ENCODE measurements around the gene FBXL3. TPM values are rescaled to one million over a fixed set of nuclear protein-coding genes. Genes with fewer than 3 reads are reported as not detected.

Gene FBXL3, protein sequence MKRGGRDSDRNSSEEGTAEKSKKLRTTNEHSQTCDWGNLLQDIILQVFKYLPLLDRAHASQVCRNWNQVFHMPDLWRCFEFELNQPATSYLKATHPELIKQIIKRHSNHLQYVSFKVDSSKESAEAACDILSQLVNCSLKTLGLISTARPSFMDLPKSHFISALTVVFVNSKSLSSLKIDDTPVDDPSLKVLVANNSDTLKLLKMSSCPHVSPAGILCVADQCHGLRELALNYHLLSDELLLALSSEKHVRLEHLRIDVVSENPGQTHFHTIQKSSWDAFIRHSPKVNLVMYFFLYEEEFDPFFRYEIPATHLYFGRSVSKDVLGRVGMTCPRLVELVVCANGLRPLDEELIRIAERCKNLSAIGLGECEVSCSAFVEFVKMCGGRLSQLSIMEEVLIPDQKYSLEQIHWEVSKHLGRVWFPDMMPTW
- total RNA-seq (10 to 100 TPM; 94.2 to 96.2 TPM), polyA plus RNA-seq (10 to 100 TPM; 53.7 to 67.3 TPM)

DNA sequence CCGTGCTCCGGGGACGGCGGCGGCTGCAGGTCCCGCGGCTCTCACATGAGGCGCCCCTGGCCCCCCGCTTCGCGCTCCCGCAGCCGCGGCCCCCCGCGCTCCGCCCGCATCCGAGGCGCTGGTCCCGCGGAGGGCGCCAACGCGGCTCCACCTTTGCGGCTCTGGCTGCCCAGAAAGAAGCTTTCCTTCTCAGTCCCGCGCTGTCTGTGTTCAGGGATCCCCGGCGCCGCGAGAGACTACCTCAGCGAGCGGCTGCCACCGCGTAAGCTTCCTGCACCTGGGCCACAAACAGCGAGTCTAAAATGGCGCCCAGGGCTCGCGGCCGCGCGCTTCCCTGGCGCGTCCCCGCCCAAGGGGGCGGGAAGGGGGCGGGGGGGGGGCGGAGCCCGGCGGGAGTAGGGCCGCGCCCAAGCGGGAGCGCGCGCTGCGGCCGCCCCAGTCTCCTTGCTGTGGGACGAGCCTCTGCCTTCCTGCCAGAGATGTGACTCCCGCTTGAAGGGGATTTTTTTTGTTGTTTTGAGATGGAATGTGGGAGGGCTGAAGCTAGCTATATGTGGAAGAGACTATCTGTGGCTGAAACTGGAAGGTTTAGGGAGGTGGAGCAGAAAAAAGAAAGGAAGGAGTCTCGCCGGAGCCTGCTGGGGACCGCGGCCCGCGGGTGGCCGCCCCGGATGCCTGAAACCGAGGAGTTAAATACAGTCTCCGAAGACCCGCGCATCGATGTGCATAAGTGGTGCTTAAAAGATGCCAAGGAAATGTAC lies at the start of gene FBXL3:
Gene FBXL3, minus strand, starts transcription at position 299 of the 761 bp plus-strand sequence. CDS start 5,299 bp downstream, outside the sequence.
- peak within 1 kb of the TSS; percentile 96 to 100 (median 99) for H3K4me3 Mint-ChIP-seq
- ChIA-PET POLR2A (ENCODE audit: partially characterized antibody) (interaction anchor here (0.9 to 5.0 kb wide), 25 partner anchors 10 to 1701 kb away, joined by 3 to 204 read pairs (median 6); partner anchors contain the start of genes CLN5, KCTD12, MYCBP2 and SLAIN1), CTCF (ENCODE audit: partially characterized antibody) (interaction anchor here (0.7 to 4.0 kb wide), 7 partner anchors 10 to 47 kb away, joined by 3 to 23 read pairs (median 6); partner anchors contain the start of gene CLN5)
- peaks cover 29 to 62% (median 46%) of the 10 kb centered on the region in 4 donors for H3K4me1 Mint-ChIP-seq
- H3K4me3 ChIP-seq (ENCODE audit: low read length in 2 of 2) = peak within 1 kb of the TSS; percentile 66 to 86
- H3K27me3 Mint-ChIP-seq = no peaks in the 10 kb centered on the region
- H3K9me3 ChIP-seq (ENCODE audit: control insufficient read depth in 1 of 2, low read length in 2 of 2) = no peaks in the 10 kb centered on the region
- H3K36me3 ChIP-seq (ENCODE audit: insufficient read depth, low read length) = no peaks in the 10 kb centered on the region
- peaks cover 48% of the 10 kb centered on the region for H3K4me1 ChIP-seq (ENCODE audit: insufficient read depth, low read length)
- peak within 1 kb of the TSS; percentile 80 to 99 (median 97) for H3K27ac Mint-ChIP-seq
- no peaks in the 10 kb centered on the region for H3K9me3 Mint-ChIP-seq
- peaks cover 0 to 34% of the 10 kb centered on the region in 2 donors for H3K36me3 Mint-ChIP-seq
- DNase-seq = peak; percentile 83 to 87 (median 87)
- no peaks in the 10 kb centered on the region for H3K27me3 ChIP-seq (ENCODE audit: insufficient read depth, low read length)
- intact Hi-C loops (cut with micrococcal nuclease) = loop anchor here (1.0 to 10.0 kb wide), 4 partner anchors 35 to 1392 kb away; partner anchors contain the start of genes CLN5 and LMO7
- peak within 1 kb of the TSS; percentile 94 for H3K27ac ChIP-seq (ENCODE audit: low read depth, low read length)

DNA sequence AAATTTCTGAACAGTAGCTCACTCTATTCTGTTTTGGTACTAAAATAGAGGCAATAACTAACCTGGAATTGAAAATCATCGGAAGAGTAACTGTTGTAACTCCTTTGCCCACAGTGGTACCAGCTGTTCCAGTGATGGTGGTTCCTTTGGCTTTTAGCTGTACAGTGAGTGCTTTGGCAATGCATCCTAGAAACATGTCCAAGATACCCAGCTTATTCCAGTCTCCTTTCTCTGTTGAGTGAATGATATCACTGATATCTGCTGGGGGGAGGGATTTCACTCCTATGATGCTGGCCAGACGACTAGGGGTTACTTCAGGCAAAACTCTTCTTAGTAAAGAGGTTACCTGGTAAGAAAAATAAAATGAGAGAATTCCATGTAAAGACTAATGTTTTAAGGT lies 40.6 kb upstream of the FBXL3 start:
- Mint-ChIP-seq H3K9me3 (no peaks in the 10 kb centered on the region), H3K4me1 (peaks cover 0 to 3% (median under 1%) of the 10 kb centered on the region in 4 donors), H3K27me3 (no peaks in the 10 kb centered on the region), H3K4me3 (no peak overlapping the region), H3K27ac (no peak overlapping the region), H3K36me3 (peaks cover 50 to 75% of the 10 kb centered on the region in 2 donors)
- no peaks in the 10 kb centered on the region for H3K9me3 ChIP-seq (ENCODE audit: control insufficient read depth in 1 of 2, low read length in 2 of 2)
- ChIA-PET CTCF (ENCODE audit: partially characterized antibody) (no interaction called here), POLR2A (ENCODE audit: partially characterized antibody) (no interaction called here)
- H3K27ac ChIP-seq (ENCODE audit: low read depth, low read length) = no peak overlapping the region
- H3K36me3 ChIP-seq (ENCODE audit: insufficient read depth, low read length) = peaks cover 57% of the 10 kb centered on the region
- no peak overlapping the region for H3K4me3 ChIP-seq (ENCODE audit: low read length in 2 of 2)
- no peaks in the 10 kb centered on the region for H3K4me1 ChIP-seq (ENCODE audit: insufficient read depth, low read length)
- intact Hi-C loops (cut with micrococcal nuclease) = no loop called here
- no peak for DNase-seq
- no peaks in the 10 kb centered on the region for H3K27me3 ChIP-seq (ENCODE audit: insufficient read depth, low read length)

DNA sequence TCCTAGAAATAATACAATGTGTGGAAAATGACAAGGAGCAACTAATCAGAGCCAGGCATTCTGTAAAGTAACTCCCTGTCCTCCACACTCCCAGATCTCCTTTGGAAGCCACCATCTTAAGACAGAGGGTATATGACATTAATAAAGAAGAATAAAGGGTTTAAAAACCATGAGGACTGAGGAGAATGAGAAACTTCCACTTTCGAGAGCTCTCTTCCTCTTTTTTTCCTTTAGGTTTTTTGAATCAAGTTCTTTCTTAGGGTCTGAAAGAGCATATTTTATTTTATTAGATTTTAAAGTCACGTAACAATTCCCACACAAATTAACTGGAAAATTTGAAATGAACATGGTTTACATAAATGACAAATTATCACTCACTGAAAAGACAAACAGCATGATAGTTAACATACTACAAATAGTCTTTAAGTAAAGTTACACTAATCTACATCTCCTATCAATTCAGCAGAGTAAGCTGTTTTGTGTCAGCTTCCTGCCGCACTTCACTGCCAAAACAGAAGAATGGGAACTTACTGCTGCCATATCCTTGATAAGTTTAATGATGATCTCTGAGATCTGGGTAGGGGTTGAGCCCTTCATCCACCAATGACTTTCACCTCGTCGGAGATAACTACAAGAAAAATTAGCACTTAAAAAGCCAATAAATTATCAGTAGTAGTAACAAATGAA lies 38.6 kb upstream of the FBXL3 start:
- ChIA-PET POLR2A (ENCODE audit: partially characterized antibody) (no interaction called here), CTCF (ENCODE audit: partially characterized antibody) (no interaction called here)
- H3K4me1 ChIP-seq (ENCODE audit: insufficient read depth, low read length) = no peaks in the 10 kb centered on the region
- Mint-ChIP-seq H3K27ac (peak overlapping the region in 2 of 7 donors; percentile 1 to 71), H3K27me3 (no peaks in the 10 kb centered on the region), H3K36me3 (peaks cover 52 to 82% of the 10 kb centered on the region in 2 donors), H3K4me3 (no peak overlapping the region), H3K4me1 (peaks cover 0 to 2% (median 0%) of the 10 kb centered on the region in 4 donors), H3K9me3 (no peaks in the 10 kb centered on the region)
- H3K27me3 ChIP-seq (ENCODE audit: insufficient read depth, low read length) = no peaks in the 10 kb centered on the region
- peaks cover 68% of the 10 kb centered on the region for H3K36me3 ChIP-seq (ENCODE audit: insufficient read depth, low read length)
- intact Hi-C loops (cut with micrococcal nuclease) = no loop called here
- no peak overlapping the region for H3K27ac ChIP-seq (ENCODE audit: low read depth, low read length)
- H3K9me3 ChIP-seq (ENCODE audit: control insufficient read depth in 1 of 2, low read length in 2 of 2) = no peaks in the 10 kb centered on the region
- no peak for DNase-seq
- H3K4me3 ChIP-seq (ENCODE audit: low read length in 2 of 2) = no peak overlapping the region

DNA sequence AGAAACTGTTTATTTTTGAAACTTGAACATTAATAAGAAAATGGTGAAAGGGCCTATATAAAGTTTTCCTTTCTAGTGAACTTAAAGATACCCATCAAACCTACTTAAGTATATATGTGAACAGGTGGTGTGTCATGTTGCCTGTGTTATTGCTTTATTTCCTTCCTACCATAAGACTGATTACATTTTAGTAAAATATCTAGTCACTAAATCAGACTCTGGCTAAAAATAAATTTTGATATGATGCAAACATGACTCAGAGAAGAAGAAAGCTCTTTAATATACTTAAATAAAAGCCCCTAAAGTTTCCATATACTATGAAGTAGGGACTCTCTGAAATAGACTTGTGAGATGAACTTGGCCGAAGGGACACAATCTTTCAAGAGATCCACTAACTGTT lies 35.1 kb upstream of the FBXL3 start:
- ChIA-PET CTCF (ENCODE audit: partially characterized antibody) (no interaction called here), POLR2A (ENCODE audit: partially characterized antibody) (no interaction called here)
- Mint-ChIP-seq H3K9me3 (no peaks in the 10 kb centered on the region), H3K4me1 (peaks cover 0 to 2% (median 0%) of the 10 kb centered on the region in 4 donors), H3K36me3 (peaks cover 42 to 70% of the 10 kb centered on the region in 2 donors), H3K4me3 (no peak overlapping the region), H3K27me3 (no peaks in the 10 kb centered on the region), H3K27ac (no peak overlapping the region)
- H3K4me1 ChIP-seq (ENCODE audit: insufficient read depth, low read length) = no peaks in the 10 kb centered on the region
- no peak for DNase-seq
- H3K36me3 ChIP-seq (ENCODE audit: insufficient read depth, low read length) = peaks cover 66% of the 10 kb centered on the region
- no peak overlapping the region for H3K27ac ChIP-seq (ENCODE audit: low read depth, low read length)
- intact Hi-C loops (cut with micrococcal nuclease) = no loop called here
- H3K4me3 ChIP-seq (ENCODE audit: low read length in 2 of 2) = no peak overlapping the region
- no peaks in the 10 kb centered on the region for H3K9me3 ChIP-seq (ENCODE audit: control insufficient read depth in 1 of 2, low read length in 2 of 2)
- no peaks in the 10 kb centered on the region for H3K27me3 ChIP-seq (ENCODE audit: insufficient read depth, low read length)

DNA sequence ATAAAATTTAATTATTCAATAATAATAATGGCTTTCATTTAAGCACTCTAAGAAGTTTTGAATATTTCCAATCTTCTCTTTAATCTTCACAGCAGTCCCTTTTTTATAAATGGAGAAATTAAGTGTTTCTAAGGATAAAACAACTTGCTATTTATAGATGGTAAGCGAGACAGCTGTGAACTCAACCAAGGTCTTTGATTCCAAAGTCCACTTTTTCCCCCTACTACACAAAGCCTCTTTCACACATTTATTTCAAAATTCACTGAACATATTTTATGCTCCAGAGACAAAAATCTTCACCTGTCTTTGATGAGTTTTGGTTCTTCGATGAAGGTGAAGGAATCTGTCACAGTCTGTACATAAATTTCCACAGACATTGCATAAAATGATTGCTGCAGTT lies 34.4 kb upstream of the FBXL3 start:
- ChIA-PET POLR2A (ENCODE audit: partially characterized antibody) (no interaction called here), CTCF (ENCODE audit: partially characterized antibody) (no interaction called here)
- H3K27ac Mint-ChIP-seq = no peak overlapping the region
- peaks cover 71% of the 10 kb centered on the region for H3K36me3 ChIP-seq (ENCODE audit: insufficient read depth, low read length)
- H3K4me3 Mint-ChIP-seq = no peak overlapping the region
- DNase-seq = no peak
- H3K9me3 ChIP-seq (ENCODE audit: control insufficient read depth in 1 of 2, low read length in 2 of 2) = no peaks in the 10 kb centered on the region
- H3K36me3 Mint-ChIP-seq = peaks cover 44 to 72% of the 10 kb centered on the region in 2 donors
- intact Hi-C loops (cut with micrococcal nuclease) = no loop called here
- H3K27me3 Mint-ChIP-seq = no peaks in the 10 kb centered on the region
- no peaks in the 10 kb centered on the region for H3K27me3 ChIP-seq (ENCODE audit: insufficient read depth, low read length)
- no peak overlapping the region for H3K27ac ChIP-seq (ENCODE audit: low read depth, low read length)
- H3K4me1 ChIP-seq (ENCODE audit: insufficient read depth, low read length) = no peaks in the 10 kb centered on the region
- H3K4me3 ChIP-seq (ENCODE audit: low read length in 2 of 2) = no peak overlapping the region
- H3K9me3 Mint-ChIP-seq = no peaks in the 10 kb centered on the region
- H3K4me1 Mint-ChIP-seq = peaks cover 0 to 2% (median 0%) of the 10 kb centered on the region in 4 donors

DNA sequence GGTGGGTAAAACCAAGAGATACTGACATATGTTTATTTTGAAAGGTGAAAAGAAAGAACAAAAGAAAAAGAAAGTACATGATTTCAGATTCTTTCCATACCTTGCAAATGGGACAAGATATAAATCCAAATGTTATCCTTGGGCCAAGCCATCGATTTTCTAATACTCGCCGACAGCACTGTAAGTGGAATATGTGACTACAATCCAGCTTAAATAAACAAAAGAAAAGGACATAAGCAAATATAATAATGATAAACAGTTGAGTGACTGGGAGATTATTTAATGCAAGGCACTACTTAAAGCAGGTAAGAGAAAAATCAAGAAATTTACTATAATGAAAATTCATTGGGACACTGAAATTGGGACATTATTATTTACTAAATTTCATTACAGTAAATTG lies 29.9 kb upstream of the FBXL3 start:
- POLR2A ChIA-PET (ENCODE audit: partially characterized antibody) = interaction anchor here (1.6 kb wide), 1 partner anchor 30 kb away, joined by 6 read pairs; the partner anchor contains the start of gene FBXL3
- Histone ChIP-seq H3K9me3 (ENCODE audit: control insufficient read depth in 1 of 2, low read length in 2 of 2) (no peaks in the 10 kb centered on the region), H3K4me1 (ENCODE audit: insufficient read depth, low read length) (no peaks in the 10 kb centered on the region), H3K4me3 (ENCODE audit: low read length in 2 of 2) (no peak overlapping the region), H3K27ac (ENCODE audit: low read depth, low read length) (no peak overlapping the region), H3K27me3 (ENCODE audit: insufficient read depth, low read length) (no peaks in the 10 kb centered on the region), H3K36me3 (ENCODE audit: insufficient read depth, low read length) (peaks cover 69% of the 10 kb centered on the region)
- Mint-ChIP-seq H3K4me1 (peaks cover 0 to 1% (median 0%) of the 10 kb centered on the region in 4 donors), H3K27ac (peak overlapping the region in 2 of 7 donors; percentile 34 to 55), H3K9me3 (no peaks in the 10 kb centered on the region), H3K36me3 (peaks cover 36 to 63% of the 10 kb centered on the region in 2 donors), H3K4me3 (peak overlapping the region in 1 of 8 donors; percentile 2), H3K27me3 (no peaks in the 10 kb centered on the region)
- intact Hi-C loops (cut with micrococcal nuclease) = no loop called here
- CTCF ChIA-PET (ENCODE audit: partially characterized antibody) = no interaction called here
- DNase-seq = no peak
